Mesothelial cell of epicardium (in vitro differentiated cells): ENCODE measurements around the gene ADA. TPM values are rescaled to one million over a fixed set of nuclear protein-coding genes. Genes with fewer than 3 reads are reported as not detected.

Experiments used
- DNase-seq, 2 experiments: peaks; one replicate each; pipeline ENCODE4 v3.0.0; 2021; ENCODE audit warnings: low spot score in 2 of 2; ENCODE audit not compliant: unreplicated experiment in 2 of 2
- H3K27ac Mint-ChIP-seq: 2 replicates; pipeline ENCODE4 v1.8.0; 2021; ENCODE audit warnings: mixed read lengths
- H3K27me3 Mint-ChIP-seq: 2 replicates; pipeline ENCODE4 v1.8.0; 2021; ENCODE audit warnings: low read depth, mixed read lengths
- H3K36me3 Mint-ChIP-seq: 2 replicates; pipeline ENCODE4 v1.8.0; 2021; ENCODE audit warnings: mixed read lengths
- H3K4me1 Mint-ChIP-seq: 2 replicates; pipeline ENCODE4 v1.8.0; 2021; ENCODE audit warnings: mixed read lengths
- H3K4me3 Mint-ChIP-seq: 2 replicates; pipeline ENCODE4 v1.8.0; 2021; ENCODE audit warnings: mild to moderate bottlenecking, moderate library complexity, mixed read lengths
- H3K9me3 Mint-ChIP-seq: 2 replicates; pipeline ENCODE4 v1.8.0; 2021; ENCODE audit warnings: mixed read lengths
- CTCF ChIP-seq: fragments of 200-600 bp; sonication (generic); IDR thresholded peaks from one replicate; pipeline ENCODE4 v1.5.0; 2021; ENCODE audit warnings: antibody characterized with exemption; ENCODE audit not compliant: unreplicated experiment
- total RNA-seq: library from RNA; stranded (reverse); gene quantifications from 3 replicates; pipeline ENCODE4 v1.2.1, GENCODE V29; 2021

ADA gene
- total RNA-seq, 1 donor from 2014 or later = 21.7 TPM

- H3K27ac Mint-ChIP-seq = no peak overlapping the region
These were observed 39.4 kb upstream of the ADA start for GRCh38 chr20:44690781-44691423.

GRCh38 chr20:44689809-44690208 lies 38.3 kb upstream of the ADA start:
- Mint-ChIP-seq H3K27me3 (no peaks in the 10 kb centered on the region), H3K36me3 (no peaks in the 10 kb centered on the region), H3K27ac (no peak overlapping the region), H3K4me1 (peaks cover 5% of the 10 kb centered on the region), H3K9me3 (peaks cover 11% of the 10 kb centered on the region), H3K4me3 (no peak overlapping the region)
- DNase-seq = no peak
- no peak for TF ChIP-seq CTCF

More at GRCh38 chr20:44690781-44691423, 39.4 kb upstream of the ADA start:
- TF ChIP-seq CTCF = no peak
- H3K36me3 Mint-ChIP-seq = no peaks in the 10 kb centered on the region
- DNase-seq = no peak
- H3K9me3 Mint-ChIP-seq = peaks cover 11% of the 10 kb centered on the region
- H3K27me3 Mint-ChIP-seq = no peaks in the 10 kb centered on the region
- no peak overlapping the region for H3K4me3 Mint-ChIP-seq
- no peaks in the 10 kb centered on the region for H3K4me1 Mint-ChIP-seq

- no peak overlapping the region for H3K27ac Mint-ChIP-seq
- no peak for DNase-seq
- H3K4me3 Mint-ChIP-seq = no peak overlapping the region
- H3K4me1 Mint-ChIP-seq = peaks cover 5% of the 10 kb centered on the region
- peaks cover 11% of the 10 kb centered on the region for H3K9me3 Mint-ChIP-seq
- H3K27me3 Mint-ChIP-seq = no peaks in the 10 kb centered on the region
- no peak for TF ChIP-seq CTCF
- H3K36me3 Mint-ChIP-seq = no peaks in the 10 kb centered on the region
These were observed 36.6 kb upstream of the ADA start for GRCh38 chr20:44688053-44688625.

GRCh38 chr20:44686934-44687333 lies 35.4 kb upstream of the ADA start:
- Mint-ChIP-seq H3K27ac (no peak overlapping the region), H3K4me3 (no peak overlapping the region), H3K9me3 (peaks cover 8% of the 10 kb centered on the region), H3K36me3 (no peaks in the 10 kb centered on the region), H3K27me3 (no peaks in the 10 kb centered on the region), H3K4me1 (peaks cover 5% of the 10 kb centered on the region)
- TF ChIP-seq CTCF = no peak
- DNase-seq = no peak

GRCh38 chr20:44684047-44684967 lies 32.8 kb upstream of the ADA start:
- Mint-ChIP-seq H3K4me3 (no peak overlapping the region), H3K27ac (no peak overlapping the region), H3K4me1 (peaks cover 5% of the 10 kb centered on the region), H3K27me3 (no peaks in the 10 kb centered on the region), H3K9me3 (peaks cover 4% of the 10 kb centered on the region), H3K36me3 (no peaks in the 10 kb centered on the region)
- DNase-seq = no peak
- TF ChIP-seq CTCF = no peak
